HG02852 (cell line): Measurements from ENCODE around the gene SUSD4.

ENCODE experiments used
- ATAC-seq: cut with Tn5 transposase; IDR thresholded peaks from one replicate; pipeline ENCODE4 v1.9.1; 2021; ENCODE audit warnings: mild to moderate bottlenecking, moderate library complexity; ENCODE audit not compliant: unreplicated experiment

The SUSD4 gene

GRCh38 chr1:223233410-223234169 is 130.4 kb downstream of the SUSD4 start:
- no peak for ATAC-seq

- no peak for ATAC-seq
These were observed 131.0 kb downstream of the SUSD4 start for GRCh38 chr1:223233019-223233409.

GRCh38 chr1:223231581-223231980 is 132.4 kb downstream of the SUSD4 start:
- no peak for ATAC-seq

GRCh38 chr1:223231011-223231572 is 132.9 kb downstream of the SUSD4 start:
- no peak for ATAC-seq

- ATAC-seq = no peak
These were observed 133.7 kb downstream of the SUSD4 start for GRCh38 chr1:223230161-223230881.

- no peak for ATAC-seq
These were observed 134.2 kb downstream of the SUSD4 start for GRCh38 chr1:223229756-223230155.

- no peak for ATAC-seq
These were observed 134.9 kb downstream of the SUSD4 start for GRCh38 chr1:223228931-223229528.

- ATAC-seq = no peak
These were observed 135.8 kb downstream of the SUSD4 start for GRCh38 chr1:223228201-223228600.

GRCh38 chr1:223227486-223228196 is 136.3 kb downstream of the SUSD4 start:
- no peak for ATAC-seq

- no peak for ATAC-seq
These were observed 136.9 kb downstream of the SUSD4 start for GRCh38 chr1:223227031-223227430.

- ATAC-seq = no peak
These were observed 137.7 kb downstream of the SUSD4 start for GRCh38 chr1:223226271-223226670.

- ATAC-seq = no peak
These were observed 138.5 kb downstream of the SUSD4 start for GRCh38 chr1:223225481-223225880.

GRCh38 chr1:223225061-223225460 is 138.9 kb downstream of the SUSD4 start:
- no peak for ATAC-seq

- no peak for ATAC-seq
These were observed 139.5 kb downstream of the SUSD4 start for GRCh38 chr1:223224465-223224864.

GRCh38 chr1:223223091-223223995 is 140.6 kb downstream of the SUSD4 start:
- no peak for ATAC-seq

GRCh38 chr1:223222377-223222776 is 141.6 kb downstream of the SUSD4 start:
- ATAC-seq = no peak

- ATAC-seq = no peak
These were observed 142.3 kb downstream of the SUSD4 start for GRCh38 chr1:223221686-223222085.

- no peak for ATAC-seq
These were observed 143.9 kb downstream of the SUSD4 start for GRCh38 chr1:223219846-223220610.

GRCh38 chr1:223219318-223219635 is 144.7 kb downstream of the SUSD4 start:
- no peak for ATAC-seq
